T-helper 9 cell (primary cell): Measurements from ENCODE around the gene ADM5.

Source experiments
- DNase-seq: peaks from one replicate; pipeline ENCODE4 v3.0.0-alpha.2; 2020
- total RNA-seq, 2 donors: gene quantifications; one replicate each; lab custom pipeline; 2026; lab: John Stamatoyannopoulos, UW

The ADM5 gene
- 2.4 to 3.2 reads per million in 2 donors for total RNA-seq

GRCh38 chr19:49689133-49690078 lies at the start of gene ADM5:
ADM5 (plus strand) TSS chr19:49689594; CDS start chr19:49689838, 244 bp downstream.
- no peak for DNase-seq

- peak; percentile 99 for DNase-seq
These were observed 49.1 kb upstream of the ADM5 start, which contains the start of gene RRAS for GRCh38 chr19:49640113-49640898. RRAS (minus strand) TSS chr19:49640143; CDS start chr19:49640098, 45 bp downstream.

GRCh38 chr19:49641688-49642491 lies 47.5 kb upstream of the ADM5 start, which contains the start of gene SCAF1:
SCAF1 (plus strand) TSS chr19:49642209; CDS start chr19:49645027, 2,818 bp downstream.
- peak; percentile 97 for DNase-seq

GRCh38 chr19:49642492-49643035 lies 46.8 kb upstream of the ADM5 start:
- no peak for DNase-seq

GRCh38 chr19:49643466-49643865 lies 45.9 kb upstream of the ADM5 start:
- DNase-seq: no peak

GRCh38 chr19:49645592-49645991 lies 43.8 kb upstream of the ADM5 start:
- DNase-seq: no peak

- DNase-seq: no peak
These were observed 43.4 kb upstream of the ADM5 start for GRCh38 chr19:49645995-49646394.

GRCh38 chr19:49646586-49646985 lies 42.8 kb upstream of the ADM5 start:
- DNase-seq: no peak

- DNase-seq: no peak
These were observed 38.2 kb upstream of the ADM5 start for GRCh38 chr19:49651029-49651819.

- DNase-seq: no peak
These were observed 37.4 kb upstream of the ADM5 start for GRCh38 chr19:49651820-49652550.

- no peak for DNase-seq
These were observed 36.6 kb upstream of the ADM5 start for GRCh38 chr19:49652551-49653465.

- DNase-seq: no peak
These were observed 36.0 kb upstream of the ADM5 start for GRCh38 chr19:49653466-49653806.

GRCh38 chr19:49654581-49654980 lies 34.8 kb upstream of the ADM5 start:
- no peak for DNase-seq

- no peak for DNase-seq
These were observed 33.6 kb upstream of the ADM5 start for GRCh38 chr19:49655570-49656455.

- no peak for DNase-seq
These were observed 32.8 kb upstream of the ADM5 start for GRCh38 chr19:49656456-49657109.

- no peak for DNase-seq
These were observed 31.8 kb upstream of the ADM5 start for GRCh38 chr19:49657493-49658138.

GRCh38 chr19:49658139-49658517 lies 31.3 kb upstream of the ADM5 start:
- DNase-seq: no peak
